Activated CD8-positive, alpha-beta memory T cell treated with anti-CD3 and anti-CD28 coated beads for 4 hours (primary cell): ENCODE measurements around the gene TOP1.
"Not testable (repeated sequence)": the region's sequence is repeated elsewhere in the genome, so short reads cannot be mapped to it uniquely, and the experiment has no call there.

ENCODE experiments used
- DNase-seq, 2 donors: peaks; one replicate each; pipeline ENCODE4 v3.0.0-alpha.2; 2020; ENCODE audit warnings: low read depth in 2 of 2

Gene TOP1

GRCh38 chr20:41094353-41095055 is 65.9 kb downstream of the TOP1 start:
- no peak for DNase-seq

GRCh38 chr20:41095110-41095969 is 66.7 kb downstream of the TOP1 start:
- peak; percentile 17 to 29 for DNase-seq

- no peak for DNase-seq
Observed at GRCh38 chr20:41098703-41099250, 70.2 kb downstream of the TOP1 start.

- no peak for DNase-seq
Observed at GRCh38 chr20:41100001-41100480, 71.4 kb downstream of the TOP1 start.

- DNase-seq, result no peak
Observed at GRCh38 chr20:41101660-41102059, 73.0 kb downstream of the TOP1 start.

- no peak for DNase-seq
Observed at GRCh38 chr20:41108531-41108930, 79.9 kb downstream of the TOP1 start.

GRCh38 chr20:41110012-41110411 is 81.4 kb downstream of the TOP1 start:
- no peak for DNase-seq

- no peak for DNase-seq
Observed at GRCh38 chr20:41110930-41111577, 82.4 kb downstream of the TOP1 start.

- no peak for DNase-seq
Observed at GRCh38 chr20:41111578-41111951, 82.9 kb downstream of the TOP1 start.

GRCh38 chr20:41116282-41116956 is 87.8 kb downstream of the TOP1 start:
- DNase-seq, result no peak

GRCh38 chr20:41118159-41118558 is 89.5 kb downstream of the TOP1 start:
- not testable (repeated sequence) for DNase-seq

GRCh38 chr20:41118632-41119031 is 90.0 kb downstream of the TOP1 start:
- no peak for DNase-seq

GRCh38 chr20:41119614-41120561 is 91.3 kb downstream of the TOP1 start:
- DNase-seq, result no peak

GRCh38 chr20:41121399-41121798 is 92.8 kb downstream of the TOP1 start:
- DNase-seq, result no peak

GRCh38 chr20:41123631-41124030 is 95.0 kb downstream of the TOP1 start:
- no peak for DNase-seq

- no peak for DNase-seq
Observed at GRCh38 chr20:41124451-41125094, 96.0 kb downstream of the TOP1 start.

- no peak for DNase-seq
Observed at GRCh38 chr20:41125530-41126457, 97.2 kb downstream of the TOP1 start.

GRCh38 chr20:41126719-41127118 is 98.1 kb downstream of the TOP1 start:
- DNase-seq, result no peak

- not testable (repeated sequence) for DNase-seq
Observed at GRCh38 chr20:41128317-41128716, 99.7 kb downstream of the TOP1 start.
